H1 (cell line): ENCODE results near the gene PLCB4. TPM values are rescaled to one million over a fixed set of nuclear protein-coding genes. Genes with fewer than 3 reads are reported as not detected.

ENCODE experiments used
- CTCF ChIA-PET: fragments of 300-600 bp; sonication (Branson Sonifier 250); formaldehyde crosslinking; loops from one replicate; lab custom pipeline; 2021; ENCODE audit not compliant: partially characterized antibody; lab: Charles Lee
- POLR2A ChIA-PET: fragments of 300-600 bp; sonication (Branson Sonifier 250); formaldehyde crosslinking; loops from one replicate; lab custom pipeline; 2021; ENCODE audit warnings: inconsistent platforms; ENCODE audit not compliant: partially characterized antibody; lab: Charles Lee
- DNase-seq, 2 experiments: peaks; one replicate each; pipeline versions ENCODE4 v3.0.0 to v3.0.0-alpha.2; 2010 to 2022; ENCODE audit warnings: low spot score in 2 of 2, low read depth in 1 of 2, mixed read lengths in 1 of 2
- FAIRE-seq: peaks from 2 replicates; lab custom pipeline; 2011; peaks lifted over from hg19 to GRCh38; lab: Jason Lieb, UNC
- H2AFZ ChIP-seq: 2 replicates; pipeline ENCODE4 v1.8.1; 2012; ENCODE audit warnings: low read length, inconsistent platforms
- H2AK5ac ChIP-seq: 2 replicates; pipeline ENCODE4 v1.6.1; 2013; ENCODE audit warnings: low read depth, low read length
- H2BK120ac ChIP-seq: replicated peaks from 2 replicates; pipeline ENCODE3; 2013; ENCODE audit warnings: low read depth, low read length, inconsistent platforms
- H2BK12ac ChIP-seq: 2 replicates; pipeline ENCODE4 v1.6.1; 2013; ENCODE audit warnings: low read depth, low read length
- H2BK15ac ChIP-seq: 2 replicates; pipeline ENCODE4 v1.6.1; 2013; ENCODE audit warnings: low read length
- H2BK20ac ChIP-seq: 2 replicates; pipeline ENCODE4 v1.6.1; 2013; ENCODE audit warnings: low read length
- H2BK5ac ChIP-seq: 2 replicates; pipeline ENCODE4 v1.6.1; 2013; ENCODE audit warnings: low read depth, low read length
- H3K14ac ChIP-seq: 2 replicates; pipeline ENCODE4 v1.6.1; 2013; ENCODE audit warnings: inconsistent platforms; ENCODE audit not compliant: insufficient read length
- H3K18ac ChIP-seq: 2 replicates; pipeline ENCODE4 v1.6.1; 2013; ENCODE audit warnings: low read length; ENCODE audit errors: extremely low read depth
- H3K23ac ChIP-seq: 2 replicates; pipeline ENCODE4 v1.6.1; 2013; ENCODE audit warnings: inconsistent platforms; ENCODE audit not compliant: insufficient read length
- H3K23me2 ChIP-seq: 2 replicates; pipeline ENCODE4 v1.6.1; 2013; ENCODE audit warnings: low read depth, low read length
- H3K27ac ChIP-seq: 2 replicates; pipeline ENCODE4 v1.6.1; 2011; ENCODE audit warnings: low read depth, low read length, inconsistent platforms
- H3K27me3 ChIP-seq, 4 experiments: replicated peaks in 1 of 4; 1 replicate in 1 of 4; 2 replicates in 3 of 4; pipeline versions ENCODE4 v1.6.1 to v1.8.1; 2011 to 2013; ENCODE audit warnings: low read length in 3 of 4, mild to moderate bottlenecking in 3 of 4, inconsistent platforms in 2 of 4, mixed read lengths in 2 of 4, moderate library complexity in 1 of 4; ENCODE audit not compliant: control insufficient read depth in 3 of 4, insufficient read depth in 3 of 4; ENCODE audit errors: extremely low read depth in 1 of 4
- H3K36me3 ChIP-seq, 4 experiments: 2 replicates each; pipeline versions ENCODE4 v1.6.1 to v1.8.1; 2011 to 2013; ENCODE audit warnings: mild to moderate bottlenecking in 4 of 4, low read length in 3 of 4, moderate library complexity in 2 of 4, control low read depth in 1 of 4, inconsistent platforms in 1 of 4; ENCODE audit not compliant: insufficient read depth in 4 of 4, control insufficient read depth in 2 of 4
- H3K4ac ChIP-seq: replicated peaks from 2 replicates; pipeline ENCODE3; 2013; ENCODE audit warnings: low read length, low read depth, mixed read lengths, inconsistent platforms; ENCODE audit not compliant: insufficient read length
- H3K4me1 ChIP-seq, 4 experiments: replicated peaks in 1 of 4; 1 replicate in 1 of 4; 2 replicates in 3 of 4; pipeline versions ENCODE4 v1.6.1 to v1.8.1; 2011 to 2013; ENCODE audit warnings: low read length in 3 of 4, inconsistent platforms in 2 of 4, mixed read lengths in 1 of 4; ENCODE audit not compliant: insufficient read depth in 4 of 4, control insufficient read depth in 3 of 4
- H3K4me2 ChIP-seq, 2 experiments: 2 replicates each; pipeline versions ENCODE4 v1.6.1 to v1.8.1; 2011 to 2013; ENCODE audit warnings: low read depth in 2 of 2, low read length in 2 of 2, control low read depth in 1 of 2, inconsistent platforms in 1 of 2, mild to moderate bottlenecking in 1 of 2; ENCODE audit not compliant: insufficient read depth in 1 of 2
- H3K4me3 ChIP-seq, 4 experiments: fragments of 200-600, 300-600 bp in 1 of 4; sonication (generic), shearing (Covaris generic), sonication (Bioruptor Twin) in 1 of 4; 2 replicates each; pipeline versions ENCODE4 v1.5.1 to v1.8.1; 2011 to 2016; ENCODE audit warnings: low read length in 4 of 4, low read depth in 3 of 4, control low read depth in 2 of 4, inconsistent platforms in 2 of 4, mild to moderate bottlenecking in 2 of 4, mixed read lengths in 1 of 4, moderate library complexity in 1 of 4; ENCODE audit not compliant: insufficient read depth in 2 of 4; ENCODE audit errors: extremely low read depth in 1 of 4
- H3K56ac ChIP-seq: replicated peaks from 2 replicates; pipeline ENCODE3; 2013; ENCODE audit warnings: low read depth, mild to moderate bottlenecking, mixed read lengths, low read length, inconsistent platforms; ENCODE audit not compliant: insufficient read length
- H3K79me1 ChIP-seq: 2 replicates; pipeline ENCODE4 v1.6.1; 2013; ENCODE audit warnings: low read depth, low read length, control low read depth
- H3K79me2 ChIP-seq, 2 experiments: 2 replicates each; pipeline versions ENCODE4 v1.6.1 to v1.8.1; 2012 to 2013; ENCODE audit warnings: low read length in 2 of 2, mild to moderate bottlenecking in 2 of 2, inconsistent platforms in 1 of 2; ENCODE audit not compliant: insufficient read depth in 2 of 2, control insufficient read depth in 1 of 2
- H3K9ac ChIP-seq, 4 experiments: replicated peaks in 1 of 4; 1 replicate in 1 of 4; 2 replicates in 3 of 4; pipeline versions ENCODE4 v1.6.1 to v1.8.1; 2011 to 2013; ENCODE audit warnings: low read depth in 3 of 4, low read length in 3 of 4, control low read depth in 2 of 4, mild to moderate bottlenecking in 2 of 4, moderate library complexity in 2 of 4, inconsistent platforms in 1 of 4; ENCODE audit errors: extremely low read depth in 1 of 4
- H3K9me3 ChIP-seq, 2 experiments: 2 replicates each; pipeline versions ENCODE4 v1.6.1 to v1.8.1; 2012 to 2013; ENCODE audit warnings: mild to moderate bottlenecking in 2 of 2, moderate library complexity in 2 of 2, control low read depth in 1 of 2, inconsistent platforms in 1 of 2, low read depth in 1 of 2, low read length in 1 of 2, mixed read lengths in 1 of 2; ENCODE audit not compliant: insufficient read depth in 2 of 2
- H4K20me1 ChIP-seq, 2 experiments: replicated peaks in 1 of 2; 2 replicates each; pipeline versions ENCODE3 to v1.8.1; 2011 to 2013; ENCODE audit warnings: inconsistent platforms in 2 of 2, low read length in 2 of 2, mild to moderate bottlenecking in 1 of 2; ENCODE audit not compliant: insufficient read depth in 2 of 2, control insufficient read depth in 1 of 2
- H4K5ac ChIP-seq: 2 replicates; pipeline ENCODE4 v1.6.1; 2013; ENCODE audit warnings: low read length, low read depth, mixed read lengths, inconsistent platforms; ENCODE audit not compliant: insufficient read length
- H4K8ac ChIP-seq: 2 replicates; pipeline ENCODE4 v1.8.0; 2013; ENCODE audit warnings: mild to moderate bottlenecking, moderate library complexity, low read length, inconsistent platforms; ENCODE audit not compliant: insufficient read depth; ENCODE audit errors: extremely low read depth
- H4K91ac ChIP-seq: replicated peaks from 2 replicates; pipeline ENCODE3; 2013; ENCODE audit warnings: low read length, mixed read lengths, inconsistent platforms; ENCODE audit not compliant: insufficient read length
- ASH2L ChIP-seq: fragments of 200-600, 300-600 bp; sonication (generic); IDR thresholded peaks from one replicate; pipeline ENCODE4 v1.7.1; 2017; ENCODE audit warnings: low read length
- ATF2 ChIP-seq: IDR thresholded peaks from 2 replicates; pipeline ENCODE4 v1.6.1; 2012; ENCODE audit warnings: low read length, inconsistent platforms
- BACH1 ChIP-seq: IDR thresholded peaks from 2 replicates; pipeline ENCODE4 v1.6.1; 2012; ENCODE audit warnings: low read length, improper control_type of control experiment
- GABPA ChIP-seq: IDR thresholded peaks from 2 replicates; pipeline ENCODE4 v1.6.1; 2011; ENCODE audit warnings: mild to moderate bottlenecking, low read length, moderate library complexity, borderline replicate concordance; ENCODE audit not compliant: insufficient read depth
- GTF2F1 ChIP-seq: IDR thresholded peaks from 2 replicates; pipeline ENCODE4 v1.6.1; 2012; ENCODE audit warnings: low read depth, low read length, improper control_type of control experiment, borderline replicate concordance
- JUND ChIP-seq: IDR thresholded peaks from 2 replicates; pipeline ENCODE4 v1.6.1; 2011; ENCODE audit warnings: mild to moderate bottlenecking, improper control_type of control experiment, low read length
- NANOG ChIP-seq: IDR thresholded peaks from 2 replicates; pipeline ENCODE4 v1.6.1; 2011; ENCODE audit warnings: low read length, low read depth, mild to moderate bottlenecking, inconsistent platforms; ENCODE audit not compliant: insufficient read depth, poor library complexity, severe bottlenecking
- POU5F1 ChIP-seq: IDR thresholded peaks from 2 replicates; pipeline ENCODE4 v1.6.1; 2011; ENCODE audit warnings: low read depth, mild to moderate bottlenecking, low read length, moderate library complexity
- RNF2 ChIP-seq: fragments of 200-900, 300-1000 bp; sonication (generic); IDR thresholded peaks from 2 replicates; pipeline ENCODE4 v1.7.1; 2016; ENCODE audit warnings: borderline replicate concordance, low read depth, mild to moderate bottlenecking, antibody characterized with exemption, low read length; ENCODE audit not compliant: poor library complexity, severe bottlenecking; ENCODE audit errors: missing control alignments
- RXRA ChIP-seq: IDR thresholded peaks from 2 replicates; pipeline ENCODE4 v1.6.1; 2011; ENCODE audit warnings: low read depth, mild to moderate bottlenecking, low read length, moderate library complexity; ENCODE audit not compliant: insufficient read depth
- SP1 ChIP-seq: IDR thresholded peaks from 2 replicates; pipeline ENCODE4 v1.6.1; 2011; ENCODE audit warnings: low read depth, low read length
- SP2 ChIP-seq: IDR thresholded peaks from 2 replicates; pipeline ENCODE4 v1.6.1; 2012; ENCODE audit warnings: mild to moderate bottlenecking, low read length, inconsistent platforms
- WGBS, 2 experiments: shearing (Covaris generic) in 1 of 2; methylation state at CpG; one replicate each; pipeline versions ENCODE4 v1.1.6 to v1.1.7; 2013 to 2015; ENCODE audit warnings: low lambda C conversion rate in 2 of 2, mixed read lengths in 2 of 2, inconsistent platforms in 1 of 2, low coverage in 1 of 2, missing lambda C conversion rate in 1 of 2; ENCODE audit not compliant: insufficient replicate concordance in 2 of 2, insufficient coverage in 1 of 2, insufficient read length in 1 of 2; ENCODE audit errors: extremely low coverage in 1 of 2, missing lambda C conversion rate in 1 of 2; 5-methylcytosine and 5-hydroxymethylcytosine counted together
- polyA plus RNA-seq, 7 experiments: library from polyadenylated mRNA; depleted of rRNA in 3 of 7; stranded (reverse) in 5 of 7; unstranded in 2 of 7; fragments of >200 nt in 5 of 7; fragments of 200-250 nt in 2 of 7; gene quantifications; 1 replicate in 5 of 7; 2 replicates in 1 of 7; 4 replicates in 1 of 7; pipeline versions ENCODE4 v1.2.1 to v1.2.3, GENCODE V29; 2011 to 2013; ENCODE audit warnings: missing spikeins in 2 of 7, mixed read lengths in 2 of 7
- total RNA-seq: library from RNA; stranded (reverse); fragmentation: NEBNext Ultra II Directional; extraction: Animal tissue kit (Norgen Biotek cat#: 25700); gene quantifications from 2 replicates; pipeline ENCODE4 v1.2.1, GENCODE V29; 2021

The PLCB4 gene
- total and polyA plus RNA-seq, 2 of the 8 experiments (the other 6 are each of a cell fraction or from before 2014, with no cell fraction given): 3.2 to 14.1 TPM

DNA sequence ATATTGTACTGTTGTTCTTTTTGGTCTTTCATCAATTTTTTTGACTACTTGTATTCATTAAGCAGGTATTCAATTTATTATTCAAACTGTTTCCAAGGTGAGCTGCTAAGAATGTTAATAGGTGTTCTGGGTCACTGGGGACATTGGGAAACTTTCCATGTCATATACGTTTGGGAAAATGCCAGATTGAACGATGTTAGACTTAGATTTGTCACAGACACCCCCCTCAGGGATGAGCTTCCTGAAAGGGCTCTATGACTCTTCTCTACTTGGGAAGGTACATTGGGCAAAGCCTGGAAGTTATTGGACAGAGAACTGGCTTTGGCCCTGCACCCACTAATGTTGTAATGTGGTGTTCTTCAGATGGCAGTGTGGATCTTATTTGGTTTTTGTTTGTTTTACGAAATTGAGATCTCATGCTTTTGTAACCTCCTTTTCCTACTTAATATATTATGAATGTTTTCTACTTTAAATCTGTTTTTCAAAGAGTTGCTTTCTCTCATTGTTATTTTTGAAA is 42.1 kb downstream of the PLCB4 start:
- Histone ChIP-seq H3K23ac (no peak overlapping the region), H3K36me3 (no peaks in the 10 kb centered on the region), H3K27ac (no peak overlapping the region), H3K79me1 (no peaks in the 10 kb centered on the region), H3K9ac (no peak overlapping the region), H4K20me1 (no peaks in the 10 kb centered on the region), H2BK5ac (no peak overlapping the region), H3K23me2 (no peaks in the 10 kb centered on the region), H2BK12ac (no peak overlapping the region), H4K5ac (no peak overlapping the region), H3K79me2 (no peaks in the 10 kb centered on the region), H3K9me3 (no peaks in the 10 kb centered on the region), H4K8ac (no peak overlapping the region), H2BK20ac (no peak overlapping the region), H3K4me3 (no peak overlapping the region), H2AFZ (no peak overlapping the region), H2AK5ac (no peak overlapping the region), H3K14ac (no peak overlapping the region), H3K4ac (no peak overlapping the region), H2BK15ac (no peak overlapping the region), H2BK120ac (no peak overlapping the region), H3K4me1 (peaks cover 0 to 2% (median 0%) of the 10 kb centered on the region in 4 experiments; a peak in 1 of 7 replicates), H3K18ac (no peak overlapping the region), H3K27me3 (no peaks in the 10 kb centered on the region), H3K56ac (no peak overlapping the region), H4K91ac (no peak overlapping the region), H3K4me2 (no peak overlapping the region)
- ChIA-PET POLR2A (no interaction called here), CTCF (interaction anchor here (1.0 kb wide), 1 partner anchor 12 kb away, joined by 4 read pairs; no protein-coding TSS in a partner anchor)
- WGBS, 2 experiments: 80% methylated on average over 3 of the region's 3 CpGs; no CpG with 5 or more reads in 1 of the 2 experiments
- FAIRE-seq (no peak), DNase-seq (no peak)
- no peak for TF ChIP-seq ATF2
- TF ChIP-seq RXRA: no peak
- TF ChIP-seq JUND: no peak
- no peak for TF ChIP-seq GTF2F1
- no peak for TF ChIP-seq ASH2L
- TF ChIP-seq GABPA: no peak
- no peak for TF ChIP-seq RNF2
- TF ChIP-seq BACH1: no peak
- no peak for TF ChIP-seq POU5F1
- TF ChIP-seq SP2: no peak
- no peak for TF ChIP-seq NANOG
- no peak for TF ChIP-seq SP1
